ENCODE data around the gene BICRAL. TPM values are rescaled to one million over a fixed set of nuclear protein-coding genes. Genes with fewer than 3 reads are reported as not detected.

The BICRAL gene
- total RNA-seq, 2 experiments from 2014 or later, result 10.6 to 10.7 TPM

GRCh38 chr6:42829561-42830092 lies 47.8 kb downstream of the BICRAL start:
- no peak overlapping the region for H3K4me3 Mint-ChIP-seq
- H3K4me1 Mint-ChIP-seq, result peaks cover 3% of the 10 kb centered on the region
- H3K36me3 Mint-ChIP-seq, result peaks cover 22% of the 10 kb centered on the region
- DNase-seq, result no peak
- no peak overlapping the region for H3K27ac Mint-ChIP-seq
- no peaks in the 10 kb centered on the region for H3K27me3 Mint-ChIP-seq
- no peaks in the 10 kb centered on the region for H3K9me3 Mint-ChIP-seq

- DNase-seq, result no peak
- Mint-ChIP-seq H3K4me3 (no peak overlapping the region), H3K27me3 (no peaks in the 10 kb centered on the region), H3K9me3 (no peaks in the 10 kb centered on the region), H3K27ac (no peak overlapping the region), H3K36me3 (peaks cover 22% of the 10 kb centered on the region), H3K4me1 (peaks cover 3% of the 10 kb centered on the region)
Observed at GRCh38 chr6:42831237-42831636, 49.4 kb downstream of the BICRAL start.

- H3K27ac Mint-ChIP-seq, result no peak overlapping the region
- H3K27me3 Mint-ChIP-seq, result no peaks in the 10 kb centered on the region
- no peak overlapping the region for H3K4me3 Mint-ChIP-seq
- no peak for DNase-seq
- H3K9me3 Mint-ChIP-seq, result no peaks in the 10 kb centered on the region
- H3K4me1 Mint-ChIP-seq, result peaks cover 3% of the 10 kb centered on the region
- peaks cover 13% of the 10 kb centered on the region for H3K36me3 Mint-ChIP-seq
Observed at GRCh38 chr6:42834056-42834455, 52.2 kb downstream of the BICRAL start.

GRCh38 chr6:42841844-42842584 lies 60.2 kb downstream of the BICRAL start:
- no peak for DNase-seq
- H3K27ac Mint-ChIP-seq, result no peak overlapping the region
- H3K4me1 Mint-ChIP-seq, result peaks cover 11% of the 10 kb centered on the region
- peaks cover 8% of the 10 kb centered on the region for H3K36me3 Mint-ChIP-seq
- no peaks in the 10 kb centered on the region for H3K27me3 Mint-ChIP-seq
- H3K4me3 Mint-ChIP-seq, result no peak overlapping the region
- no peaks in the 10 kb centered on the region for H3K9me3 Mint-ChIP-seq

GRCh38 chr6:42845327-42845694 lies 63.5 kb downstream of the BICRAL start:
- H3K4me3 Mint-ChIP-seq, result no peak overlapping the region
- DNase-seq, result no peak
- no peaks in the 10 kb centered on the region for H3K27me3 Mint-ChIP-seq
- no peak overlapping the region for H3K27ac Mint-ChIP-seq
- H3K9me3 Mint-ChIP-seq, result no peaks in the 10 kb centered on the region
- peaks cover 11% of the 10 kb centered on the region for H3K4me1 Mint-ChIP-seq
- H3K36me3 Mint-ChIP-seq, result peaks cover 8% of the 10 kb centered on the region

- no peaks in the 10 kb centered on the region for H3K27me3 Mint-ChIP-seq
- no peak for DNase-seq
- peaks cover 6% of the 10 kb centered on the region for H3K36me3 Mint-ChIP-seq
- no peak overlapping the region for H3K27ac Mint-ChIP-seq
- H3K4me3 Mint-ChIP-seq, result no peak overlapping the region
- no peaks in the 10 kb centered on the region for H3K9me3 Mint-ChIP-seq
- H3K4me1 Mint-ChIP-seq, result peaks cover 9% of the 10 kb centered on the region
Observed at GRCh38 chr6:42846505-42846904, 64.7 kb downstream of the BICRAL start.

- Mint-ChIP-seq H3K36me3 (peaks cover 10% of the 10 kb centered on the region), H3K4me3 (no peak overlapping the region), H3K27me3 (no peaks in the 10 kb centered on the region), H3K9me3 (no peaks in the 10 kb centered on the region), H3K27ac (no peak overlapping the region), H3K4me1 (peaks cover 3% of the 10 kb centered on the region)
- no peak for DNase-seq
Observed at GRCh38 chr6:42848700-42849099, 66.8 kb downstream of the BICRAL start.

- H3K9me3 Mint-ChIP-seq, result no peaks in the 10 kb centered on the region
- H3K4me3 Mint-ChIP-seq, result no peak overlapping the region
- peaks cover 2% of the 10 kb centered on the region for H3K4me1 Mint-ChIP-seq
- no peaks in the 10 kb centered on the region for H3K27me3 Mint-ChIP-seq
- H3K36me3 Mint-ChIP-seq, result peaks cover 5% of the 10 kb centered on the region
- DNase-seq, result no peak
- no peak overlapping the region for H3K27ac Mint-ChIP-seq
Observed at GRCh38 chr6:42851599-42851998, 69.7 kb downstream of the BICRAL start.

GRCh38 chr6:42860036-42860435 lies 78.2 kb downstream of the BICRAL start:
- H3K27me3 Mint-ChIP-seq, result no peaks in the 10 kb centered on the region
- H3K9me3 Mint-ChIP-seq, result no peaks in the 10 kb centered on the region
- H3K4me3 Mint-ChIP-seq, result no peak overlapping the region
- DNase-seq, result no peak
- H3K4me1 Mint-ChIP-seq, result peaks cover 5% of the 10 kb centered on the region
- no peak overlapping the region for H3K27ac Mint-ChIP-seq
- H3K36me3 Mint-ChIP-seq, result peaks cover 10% of the 10 kb centered on the region

GRCh38 chr6:42860481-42860880 lies 78.6 kb downstream of the BICRAL start:
- no peaks in the 10 kb centered on the region for H3K27me3 Mint-ChIP-seq
- H3K27ac Mint-ChIP-seq, result no peak overlapping the region
- H3K36me3 Mint-ChIP-seq, result peaks cover 10% of the 10 kb centered on the region
- peaks cover 5% of the 10 kb centered on the region for H3K4me1 Mint-ChIP-seq
- DNase-seq, result no peak
- H3K4me3 Mint-ChIP-seq, result no peak overlapping the region
- no peaks in the 10 kb centered on the region for H3K9me3 Mint-ChIP-seq

- no peak for DNase-seq
- Mint-ChIP-seq H3K9me3 (no peaks in the 10 kb centered on the region), H3K4me3 (no peak overlapping the region), H3K36me3 (peaks cover 3% of the 10 kb centered on the region), H3K27me3 (no peaks in the 10 kb centered on the region), H3K4me1 (peaks cover 7% of the 10 kb centered on the region), H3K27ac (peak overlapping the region; percentile 62)
Observed at GRCh38 chr6:42864602-42865001, 82.8 kb downstream of the BICRAL start.

- peak overlapping the region; percentile 10 for H3K27ac Mint-ChIP-seq
- H3K4me1 Mint-ChIP-seq, result peaks cover 2% of the 10 kb centered on the region
Observed at GRCh38 chr6:42870145-42870936, 88.5 kb downstream of the BICRAL start.

GRCh38 chr6:42871711-42872110 lies 89.9 kb downstream of the BICRAL start:
- H3K4me1 Mint-ChIP-seq, result no peaks in the 10 kb centered on the region
- H3K36me3 Mint-ChIP-seq, result peaks cover under 1% of the 10 kb centered on the region
- no peak overlapping the region for H3K27ac Mint-ChIP-seq
- no peak overlapping the region for H3K4me3 Mint-ChIP-seq
- H3K27me3 Mint-ChIP-seq, result no peaks in the 10 kb centered on the region
- no peaks in the 10 kb centered on the region for H3K9me3 Mint-ChIP-seq
- no peak for DNase-seq

More at GRCh38 chr6:42870145-42870936, 88.5 kb downstream of the BICRAL start:
- no peaks in the 10 kb centered on the region for H3K9me3 Mint-ChIP-seq
- H3K36me3 Mint-ChIP-seq, result peaks cover 1% of the 10 kb centered on the region
- DNase-seq, result no peak
- no peak overlapping the region for H3K4me3 Mint-ChIP-seq
- no peaks in the 10 kb centered on the region for H3K27me3 Mint-ChIP-seq

- Mint-ChIP-seq H3K27ac (no peak overlapping the region), H3K9me3 (no peaks in the 10 kb centered on the region), H3K36me3 (no peaks in the 10 kb centered on the region), H3K4me1 (no peaks in the 10 kb centered on the region), H3K27me3 (no peaks in the 10 kb centered on the region), H3K4me3 (no peak overlapping the region)
- no peak for DNase-seq
Observed at GRCh38 chr6:42873313-42873712, 91.5 kb downstream of the BICRAL start.

GRCh38 chr6:42877695-42878094 lies 95.8 kb downstream of the BICRAL start:
- H3K36me3 Mint-ChIP-seq, result peaks cover 16% of the 10 kb centered on the region
- H3K4me1 Mint-ChIP-seq, result peaks cover 9% of the 10 kb centered on the region
- no peaks in the 10 kb centered on the region for H3K27me3 Mint-ChIP-seq
- DNase-seq, result no peak
- no peaks in the 10 kb centered on the region for H3K9me3 Mint-ChIP-seq
- no peak overlapping the region for H3K27ac Mint-ChIP-seq
- H3K4me3 Mint-ChIP-seq, result peak overlapping the region; percentile 45
